GM23338 (cell line): Measurements from ENCODE around the gene CACHD1. TPM values are rescaled to one million over a fixed set of nuclear protein-coding genes. Genes with fewer than 3 reads are reported as not detected.

Source experiments
- ATAC-seq: fragments of 200-7000 bp; cut with Tn5 transposase; 3 replicates; pipeline ENCODE4 v1.9.1; 2020
- DNase-seq: peaks from one replicate; pipeline ENCODE4 v3.0.0-alpha.2; 2015; ENCODE audit warnings: low spot score
- H2AFZ ChIP-seq: fragments of 200-600 bp; sonication (generic); 2 replicates; pipeline ENCODE4 v1.8.0; 2016; ENCODE audit warnings: antibody characterized with exemption, mild to moderate bottlenecking, moderate library complexity
- H3F3A ChIP-seq: fragments of 200-600 bp; sonication (generic); replicated peaks from 2 replicates; pipeline ENCODE4 v1.8.0; 2017; ENCODE audit warnings: antibody characterized with exemption, mixed run types, low read depth
- H3K27ac ChIP-seq: fragments of 200-600 bp; sonication (generic); 2 replicates; pipeline ENCODE4 v1.6.1; 2016; ENCODE audit warnings: low read depth
- H3K27me3 ChIP-seq: fragments of 200-600 bp; sonication (generic); 2 replicates; pipeline ENCODE4 v1.8.0; 2016; ENCODE audit warnings: mild to moderate bottlenecking, mixed run types, moderate library complexity; ENCODE audit not compliant: insufficient read depth
- H3K36me3 ChIP-seq: fragments of 200-600 bp; sonication (generic); 2 replicates; pipeline ENCODE4 v1.8.0; 2016; ENCODE audit warnings: mild to moderate bottlenecking; ENCODE audit not compliant: insufficient read depth
- H3K4me1 ChIP-seq: fragments of 200-600 bp; sonication (generic); 2 replicates; pipeline ENCODE4 v1.8.0; 2016; ENCODE audit warnings: mild to moderate bottlenecking, moderate library complexity; ENCODE audit not compliant: insufficient read depth
- H3K4me2 ChIP-seq: fragments of 200-600 bp; sonication (generic); 2 replicates; pipeline ENCODE4 v1.7.1; 2017; ENCODE audit warnings: mixed run types
- H3K4me3 ChIP-seq: fragments of 200-600 bp; sonication (generic); 2 replicates; pipeline ENCODE4 v1.6.1; 2016; ENCODE audit warnings: mixed run types
- H3K79me2 ChIP-seq: fragments of 200-600 bp; sonication (generic); replicated peaks from 2 replicates; pipeline ENCODE4 v1.8.0; 2017; ENCODE audit warnings: mild to moderate bottlenecking; ENCODE audit not compliant: insufficient read depth
- H3K9me2 ChIP-seq: fragments of 200-600 bp; sonication (generic); 2 replicates; pipeline ENCODE4 v1.8.0; 2017; ENCODE audit not compliant: insufficient read depth
- H4K20me1 ChIP-seq: fragments of 200-600 bp; sonication (generic); replicated peaks from 2 replicates; pipeline ENCODE4 v1.8.0; 2017; ENCODE audit warnings: mild to moderate bottlenecking; ENCODE audit not compliant: insufficient read depth
- H3K27ac Mint-ChIP-seq: 2 replicates; pipeline ENCODE4 v1.8.0; 2020; ENCODE audit warnings: inconsistent platforms, mild to moderate bottlenecking, moderate library complexity, mixed read lengths
- H3K27me3 Mint-ChIP-seq: 3 replicates; pipeline ENCODE4 v1.8.0; 2022; ENCODE audit warnings: low read depth, mild to moderate bottlenecking, moderate library complexity, mixed read lengths, inconsistent platforms; ENCODE audit not compliant: insufficient read depth, poor library complexity
- H3K36me3 Mint-ChIP-seq: 3 replicates; pipeline ENCODE4 v1.8.0; 2021; ENCODE audit warnings: low read depth, mild to moderate bottlenecking, inconsistent platforms, moderate library complexity, mixed read lengths
- H3K4me1 Mint-ChIP-seq: 3 replicates; pipeline ENCODE4 v1.8.0; 2020; ENCODE audit warnings: mild to moderate bottlenecking, inconsistent platforms, mixed read lengths
- H3K4me3 Mint-ChIP-seq: 3 replicates; pipeline ENCODE4 v1.8.0; 2021; ENCODE audit warnings: moderate library complexity, mild to moderate bottlenecking, inconsistent platforms, mixed read lengths
- H3K9me3 Mint-ChIP-seq: 3 replicates; pipeline ENCODE4 v1.8.0; 2020; ENCODE audit warnings: moderate library complexity, mild to moderate bottlenecking, inconsistent platforms, mixed read lengths
- CREB1 ChIP-seq: fragments of 250-450 bp; sonication (Bioruptor Pico); IDR thresholded peaks from 2 replicates; pipeline ENCODE4 v1.5.0; 2020; ENCODE audit warnings: low read depth, mild to moderate bottlenecking, moderate library complexity
- EZH2 ChIP-seq: fragments of 200-600 bp; sonication (generic); IDR thresholded peaks from one replicate; pipeline ENCODE4 v1.8.0; 2017; ENCODE audit warnings: antibody characterized with exemption, mild to moderate bottlenecking, low read depth; ENCODE audit not compliant: unreplicated experiment
- EZH2phosphoT487 ChIP-seq: fragments of 200-600 bp; sonication (generic); IDR thresholded peaks from one replicate; pipeline ENCODE4 v1.8.1; 2018; ENCODE audit warnings: antibody characterized with exemption; ENCODE audit not compliant: unreplicated experiment
- JUNB ChIP-seq: IDR thresholded peaks from one replicate; pipeline ENCODE4 v1.6.1; 2016; ENCODE audit warnings: antibody characterized with exemption; ENCODE audit not compliant: unreplicated experiment
- NANOG ChIP-seq: IDR thresholded peaks from 2 replicates; pipeline ENCODE4 v1.6.1; 2016; ENCODE audit warnings: antibody characterized with exemption, borderline replicate concordance
- POLR2AphosphoS5 ChIP-seq: IDR thresholded peaks from 2 replicates; pipeline ENCODE4 v1.6.1; 2016; ENCODE audit warnings: antibody characterized with exemption, low read depth
- STAT1 ChIP-seq: IDR thresholded peaks from one replicate; pipeline ENCODE4 v1.6.1; 2016; ENCODE audit warnings: antibody characterized with exemption; ENCODE audit not compliant: unreplicated experiment
- ZNF114 ChIP-seq: fragments of 250-450 bp; sonication (Bioruptor Pico); IDR thresholded peaks from 2 replicates; pipeline ENCODE4 v1.5.0; 2020; ENCODE audit warnings: mild to moderate bottlenecking, moderate library complexity
- ZNF331 ChIP-seq: fragments of 250-450 bp; sonication (Bioruptor Pico); IDR thresholded peaks from 2 replicates; pipeline ENCODE4 v1.5.0; 2020; ENCODE audit warnings: low read depth, mild to moderate bottlenecking, moderate library complexity
- ZNF462 ChIP-seq: fragments of 250-450 bp; sonication (Bioruptor Pico); IDR thresholded peaks from 2 replicates; pipeline ENCODE4 v1.5.0; 2020; ENCODE audit warnings: mild to moderate bottlenecking, moderate library complexity
- polyA plus RNA-seq: library from polyadenylated mRNA; unstranded; fragments of >200 nt; fragmentation: Nextera tagmentation; extraction: Ambion mirVana; gene quantifications from 2 replicates; pipeline ENCODE4 v1.2.1, GENCODE V29; 2016
- total RNA-seq: library from RNA; depleted of rRNA; stranded (reverse); fragments of >200 nt; shearing (Covaris generic); gene quantifications from 2 replicates; pipeline ENCODE4 v1.2.3, GENCODE V29; 2014
- TF ChIP-seq, protein P1 (sequence below): IDR thresholded peaks from one replicate; pipeline ENCODE4 v1.6.1; 2018; ENCODE audit warnings: antibody characterized with exemption; ENCODE audit not compliant: unreplicated experiment
- TF ChIP-seq, protein P2 (sequence below), 2 experiments: fragments of 200-600 bp in 1 of 2; sonication (generic) in 1 of 2; conservative IDR thresholded peaks; 2 replicates each; pipeline versions ENCODE4 v1.5.1 to v1.6.1; 2016 to 2017; ENCODE audit warnings: antibody characterized with exemption in 2 of 2, low read depth in 2 of 2, mild to moderate bottlenecking in 2 of 2, moderate library complexity in 1 of 2
- TF ChIP-seq, protein P3 (sequence below): IDR thresholded peaks from 2 replicates; pipeline ENCODE4 v1.6.1; 2016; ENCODE audit warnings: antibody characterized with exemption

The CACHD1 gene
- total and polyA plus RNA-seq, 2 experiments from 2014 or later = 12.6 to 43.7 TPM

- peaks cover 9% of the 10 kb centered on the region; the same call in 2 of the 3 replicates for H3K36me3 Mint-ChIP-seq
- H3K4me1 Mint-ChIP-seq = peaks cover 52% of the 10 kb centered on the region
- H3K27ac Mint-ChIP-seq = peak overlapping the region; percentile 54; the same call in 1 of the 2 replicates
- no peak overlapping the region for H3K4me3 Mint-ChIP-seq
- Histone ChIP-seq H3K79me2 (peaks cover 88% of the 10 kb centered on the region), H3K4me3 (no peak overlapping the region), H3K27me3 (no peaks in the 10 kb centered on the region), H3F3A (no peaks in the 10 kb centered on the region), H4K20me1 (peaks cover 21% of the 10 kb centered on the region), H3K4me1 (peaks cover 47% of the 10 kb centered on the region), H3K36me3 (peaks cover 2% of the 10 kb centered on the region; the same call in 1 of the 2 replicates), H3K27ac (no peak overlapping the region), H3K4me2 (peak overlapping the region; percentile 28; the same call in 1 of the 2 replicates), H3K9me2 (no peaks in the 10 kb centered on the region), H2AFZ (no peak overlapping the region)
- DNase-seq (no peak), ATAC-seq (peak; percentile 54)
- H3K9me3 Mint-ChIP-seq = no peaks in the 10 kb centered on the region
- no peak for TF ChIP-seq ZNF462
- no peak for TF ChIP-seq EZH2
- TF ChIP-seq NANOG = no peak
- no peak for TF ChIP-seq JUNB
- TF ChIP-seq, protein P1, sequence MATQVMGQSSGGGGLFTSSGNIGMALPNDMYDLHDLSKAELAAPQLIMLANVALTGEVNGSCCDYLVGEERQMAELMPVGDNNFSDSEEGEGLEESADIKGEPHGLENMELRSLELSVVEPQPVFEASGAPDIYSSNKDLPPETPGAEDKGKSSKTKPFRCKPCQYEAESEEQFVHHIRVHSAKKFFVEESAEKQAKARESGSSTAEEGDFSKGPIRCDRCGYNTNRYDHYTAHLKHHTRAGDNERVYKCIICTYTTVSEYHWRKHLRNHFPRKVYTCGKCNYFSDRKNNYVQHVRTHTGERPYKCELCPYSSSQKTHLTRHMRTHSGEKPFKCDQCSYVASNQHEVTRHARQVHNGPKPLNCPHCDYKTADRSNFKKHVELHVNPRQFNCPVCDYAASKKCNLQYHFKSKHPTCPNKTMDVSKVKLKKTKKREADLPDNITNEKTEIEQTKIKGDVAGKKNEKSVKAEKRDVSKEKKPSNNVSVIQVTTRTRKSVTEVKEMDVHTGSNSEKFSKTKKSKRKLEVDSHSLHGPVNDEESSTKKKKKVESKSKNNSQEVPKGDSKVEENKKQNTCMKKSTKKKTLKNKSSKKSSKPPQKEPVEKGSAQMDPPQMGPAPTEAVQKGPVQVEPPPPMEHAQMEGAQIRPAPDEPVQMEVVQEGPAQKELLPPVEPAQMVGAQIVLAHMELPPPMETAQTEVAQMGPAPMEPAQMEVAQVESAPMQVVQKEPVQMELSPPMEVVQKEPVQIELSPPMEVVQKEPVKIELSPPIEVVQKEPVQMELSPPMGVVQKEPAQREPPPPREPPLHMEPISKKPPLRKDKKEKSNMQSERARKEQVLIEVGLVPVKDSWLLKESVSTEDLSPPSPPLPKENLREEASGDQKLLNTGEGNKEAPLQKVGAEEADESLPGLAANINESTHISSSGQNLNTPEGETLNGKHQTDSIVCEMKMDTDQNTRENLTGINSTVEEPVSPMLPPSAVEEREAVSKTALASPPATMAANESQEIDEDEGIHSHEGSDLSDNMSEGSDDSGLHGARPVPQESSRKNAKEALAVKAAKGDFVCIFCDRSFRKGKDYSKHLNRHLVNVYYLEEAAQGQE = no peak
- no peak for TF ChIP-seq STAT1
- TF ChIP-seq EZH2phosphoT487 = no peak
- no peak for TF ChIP-seq ZNF114
- no peak for TF ChIP-seq POLR2AphosphoS5
- TF ChIP-seq, protein P2, sequence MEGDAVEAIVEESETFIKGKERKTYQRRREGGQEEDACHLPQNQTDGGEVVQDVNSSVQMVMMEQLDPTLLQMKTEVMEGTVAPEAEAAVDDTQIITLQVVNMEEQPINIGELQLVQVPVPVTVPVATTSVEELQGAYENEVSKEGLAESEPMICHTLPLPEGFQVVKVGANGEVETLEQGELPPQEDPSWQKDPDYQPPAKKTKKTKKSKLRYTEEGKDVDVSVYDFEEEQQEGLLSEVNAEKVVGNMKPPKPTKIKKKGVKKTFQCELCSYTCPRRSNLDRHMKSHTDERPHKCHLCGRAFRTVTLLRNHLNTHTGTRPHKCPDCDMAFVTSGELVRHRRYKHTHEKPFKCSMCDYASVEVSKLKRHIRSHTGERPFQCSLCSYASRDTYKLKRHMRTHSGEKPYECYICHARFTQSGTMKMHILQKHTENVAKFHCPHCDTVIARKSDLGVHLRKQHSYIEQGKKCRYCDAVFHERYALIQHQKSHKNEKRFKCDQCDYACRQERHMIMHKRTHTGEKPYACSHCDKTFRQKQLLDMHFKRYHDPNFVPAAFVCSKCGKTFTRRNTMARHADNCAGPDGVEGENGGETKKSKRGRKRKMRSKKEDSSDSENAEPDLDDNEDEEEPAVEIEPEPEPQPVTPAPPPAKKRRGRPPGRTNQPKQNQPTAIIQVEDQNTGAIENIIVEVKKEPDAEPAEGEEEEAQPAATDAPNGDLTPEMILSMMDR (conservative IDR thresholded peaks at IDR 0.05; ENCODE audit: low read depth in 2 of 2) = no peak
- TF ChIP-seq, protein P3, sequence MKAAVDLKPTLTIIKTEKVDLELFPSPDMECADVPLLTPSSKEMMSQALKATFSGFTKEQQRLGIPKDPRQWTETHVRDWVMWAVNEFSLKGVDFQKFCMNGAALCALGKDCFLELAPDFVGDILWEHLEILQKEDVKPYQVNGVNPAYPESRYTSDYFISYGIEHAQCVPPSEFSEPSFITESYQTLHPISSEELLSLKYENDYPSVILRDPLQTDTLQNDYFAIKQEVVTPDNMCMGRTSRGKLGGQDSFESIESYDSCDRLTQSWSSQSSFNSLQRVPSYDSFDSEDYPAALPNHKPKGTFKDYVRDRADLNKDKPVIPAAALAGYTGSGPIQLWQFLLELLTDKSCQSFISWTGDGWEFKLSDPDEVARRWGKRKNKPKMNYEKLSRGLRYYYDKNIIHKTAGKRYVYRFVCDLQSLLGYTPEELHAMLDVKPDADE = no peak
- TF ChIP-seq CREB1 = no peak
- no peak for TF ChIP-seq ZNF331 (CRISPR knock-in tag)
- peaks cover 2% of the 10 kb centered on the region for H3K27me3 Mint-ChIP-seq
These were observed 94.1 kb downstream of the CACHD1 start for GRCh38 chr1:64563958-64564565.
